ENCODE results near the gene DHRSX. TPM values are rescaled to one million over a fixed set of nuclear protein-coding genes. Genes with fewer than 3 reads are reported as not detected.
"Not testable (repeated sequence)": the region's sequence is repeated elsewhere in the genome, so short reads cannot be mapped to it uniquely, and the experiment has no call there.

DHRSX gene
- total and polyA plus RNA-seq, 3 experiments from 2014 or later, result 21.5 to 26.6 (median 25.3) TPM

GRCh38 chrX:2397229-2398063, 103.3 kb downstream of the DHRSX start:
- ChIA-PET POLR2A (no interaction called here), CTCF (no interaction called here)
- H3K36me3 Mint-ChIP-seq, result peaks cover 18 to 35% (median 34%) of the 10 kb centered on the region in 3 donors
- peaks cover 0 to 2% (median 0%) of the 10 kb centered on the region in 5 donors for H3K9me3 Mint-ChIP-seq
- Histone ChIP-seq H3K9me3 (ENCODE audit: low read length) (no peaks in the 10 kb centered on the region), H3K4me3 (ENCODE audit: low read length) (no peak overlapping the region), H3K27me3 (ENCODE audit: insufficient read depth, low read length, poor library complexity, severe bottlenecking) (no peaks in the 10 kb centered on the region), H3K27ac (ENCODE audit: low read depth, low read length) (no peak overlapping the region), H3K4me1 (ENCODE audit: insufficient read depth, low read length) (no peaks in the 10 kb centered on the region), H3K36me3 (ENCODE audit: insufficient read depth, low read length) (no peaks in the 10 kb centered on the region)
- H3K4me3 Mint-ChIP-seq, result no peak overlapping the region
- peaks cover 0 to 5% (median 0%) of the 10 kb centered on the region in 3 donors for H3K4me1 Mint-ChIP-seq
- H3K27me3 Mint-ChIP-seq, result no peaks in the 10 kb centered on the region
- no peak for DNase-seq
- H3K27ac Mint-ChIP-seq, result no peak overlapping the region

GRCh38 chrX:2395261-2395992, 105.3 kb downstream of the DHRSX start:
- CTCF ChIA-PET, result no interaction called here
- Histone ChIP-seq H3K4me1 (ENCODE audit: insufficient read depth, low read length) (no peaks in the 10 kb centered on the region), H3K27me3 (ENCODE audit: insufficient read depth, low read length, poor library complexity, severe bottlenecking) (no peaks in the 10 kb centered on the region), H3K4me3 (ENCODE audit: low read length) (no peak overlapping the region), H3K36me3 (ENCODE audit: insufficient read depth, low read length) (peaks cover 9% of the 10 kb centered on the region), H3K27ac (ENCODE audit: low read depth, low read length) (no peak overlapping the region), H3K9me3 (ENCODE audit: low read length) (peaks cover 5% of the 10 kb centered on the region)
- no peak for DNase-seq
- no peak overlapping the region for H3K4me3 Mint-ChIP-seq
- no peak overlapping the region for H3K27ac Mint-ChIP-seq
- H3K9me3 Mint-ChIP-seq, result peaks cover 0 to 11% (median 9%) of the 10 kb centered on the region in 5 donors
- H3K36me3 Mint-ChIP-seq, result peaks cover 19 to 43% (median 36%) of the 10 kb centered on the region in 3 donors
- H3K4me1 Mint-ChIP-seq, result peaks cover 0 to 5% (median 0%) of the 10 kb centered on the region in 3 donors
- POLR2A ChIA-PET, result no interaction called here
- no peaks in the 10 kb centered on the region for H3K27me3 Mint-ChIP-seq

- Mint-ChIP-seq H3K36me3 (peaks cover 17 to 47% (median 46%) of the 10 kb centered on the region in 3 donors), H3K4me3 (no peak overlapping the region)
Observed at GRCh38 chrX:2391869-2392606, 108.7 kb downstream of the DHRSX start.

GRCh38 chrX:2390754-2391153, 110.0 kb downstream of the DHRSX start:
- CTCF ChIA-PET, result no interaction called here
- POLR2A ChIA-PET, result no interaction called here
- Histone ChIP-seq H3K4me3 (ENCODE audit: low read length) (no peak overlapping the region), H3K4me1 (ENCODE audit: insufficient read depth, low read length) (no peaks in the 10 kb centered on the region), H3K27ac (ENCODE audit: low read depth, low read length) (no peak overlapping the region), H3K27me3 (ENCODE audit: insufficient read depth, low read length, poor library complexity, severe bottlenecking) (no peaks in the 10 kb centered on the region), H3K36me3 (ENCODE audit: insufficient read depth, low read length) (peaks cover 11% of the 10 kb centered on the region), H3K9me3 (ENCODE audit: low read length) (peaks cover 5% of the 10 kb centered on the region)
- H3K4me3 Mint-ChIP-seq, result no peak overlapping the region
- peaks cover 0 to 3% of the 10 kb centered on the region in 2 donors for H3K27me3 Mint-ChIP-seq
- H3K27ac Mint-ChIP-seq, result no peak overlapping the region
- peaks cover 16 to 47% (median 43%) of the 10 kb centered on the region in 3 donors for H3K36me3 Mint-ChIP-seq
- H3K4me1 Mint-ChIP-seq, result peaks cover 0 to 6% (median 0%) of the 10 kb centered on the region in 3 donors
- peaks cover 0 to 12% (median 10%) of the 10 kb centered on the region in 5 donors for H3K9me3 Mint-ChIP-seq
- DNase-seq, result no peak

More at GRCh38 chrX:2391869-2392606, 108.7 kb downstream of the DHRSX start:
- H3K27me3 ChIP-seq (ENCODE audit: insufficient read depth, low read length, poor library complexity, severe bottlenecking), result no peaks in the 10 kb centered on the region
- peaks cover 0 to 6% (median 0%) of the 10 kb centered on the region in 3 donors for H3K4me1 Mint-ChIP-seq
- peaks cover 5% of the 10 kb centered on the region for H3K9me3 ChIP-seq (ENCODE audit: low read length)
- no peak overlapping the region for H3K4me3 ChIP-seq (ENCODE audit: low read length)
- DNase-seq, result no peak
- CTCF ChIA-PET, result no interaction called here
- no peak overlapping the region for H3K27ac ChIP-seq (ENCODE audit: low read depth, low read length)
- POLR2A ChIA-PET, result no interaction called here
- peaks cover 0 to 12% (median 10%) of the 10 kb centered on the region in 5 donors for H3K9me3 Mint-ChIP-seq
- no peak overlapping the region for H3K27ac Mint-ChIP-seq
- H3K4me1 ChIP-seq (ENCODE audit: insufficient read depth, low read length), result no peaks in the 10 kb centered on the region
- peaks cover 0 to 3% of the 10 kb centered on the region in 2 donors for H3K27me3 Mint-ChIP-seq
- peaks cover 11% of the 10 kb centered on the region for H3K36me3 ChIP-seq (ENCODE audit: insufficient read depth, low read length)

- DNase-seq; H3K27me3 Mint-ChIP-seq; H3K4me3 ChIP-seq (ENCODE audit: low read length); H3K9me3 ChIP-seq (ENCODE audit: low read length); H3K27me3 ChIP-seq (ENCODE audit: insufficient read depth, low read length, poor library complexity, severe bottlenecking); H3K4me1 ChIP-seq (ENCODE audit: insufficient read depth, low read length); CTCF ChIA-PET; H3K4me3 Mint-ChIP-seq; H3K27ac Mint-ChIP-seq; H3K4me1 Mint-ChIP-seq; POLR2A ChIA-PET; H3K27ac ChIP-seq (ENCODE audit: low read depth, low read length): not testable (repeated sequence)
- Mint-ChIP-seq H3K36me3 (peaks cover 16 to 44% (median 39%) of the 10 kb centered on the region in 3 donors), H3K9me3 (peaks cover 0 to 12% (median 10%) of the 10 kb centered on the region in 5 donors)
- peaks cover 11% of the 10 kb centered on the region for H3K36me3 ChIP-seq (ENCODE audit: insufficient read depth, low read length)
Observed at GRCh38 chrX:2389731-2390130, 111.0 kb downstream of the DHRSX start.

- Histone ChIP-seq H3K4me3 (ENCODE audit: low read length) (no peak overlapping the region), H3K4me1 (ENCODE audit: insufficient read depth, low read length) (no peaks in the 10 kb centered on the region), H3K36me3 (ENCODE audit: insufficient read depth, low read length) (peaks cover 11% of the 10 kb centered on the region), H3K27ac (ENCODE audit: low read depth, low read length) (no peak overlapping the region), H3K9me3 (ENCODE audit: low read length) (peaks cover 5% of the 10 kb centered on the region), H3K27me3 (ENCODE audit: insufficient read depth, low read length, poor library complexity, severe bottlenecking) (no peaks in the 10 kb centered on the region)
- Mint-ChIP-seq H3K27ac (peak overlapping the region in 1 of 8 donors; percentile 68), H3K9me3 (peaks cover 0 to 12% (median 10%) of the 10 kb centered on the region in 5 donors), H3K27me3 (peaks cover 0 to 3% of the 10 kb centered on the region in 2 donors), H3K36me3 (peaks cover 16 to 40% (median 39%) of the 10 kb centered on the region in 3 donors), H3K4me3 (no peak overlapping the region), H3K4me1 (peaks cover 0 to 6% (median 0%) of the 10 kb centered on the region in 3 donors)
- CTCF ChIA-PET, result no interaction called here
- POLR2A ChIA-PET, result no interaction called here
- no peak for DNase-seq
Observed at GRCh38 chrX:2389324-2389723, 111.5 kb downstream of the DHRSX start.

GRCh38 chrX:2388669-2389068, 112.1 kb downstream of the DHRSX start:
- H3K27me3 Mint-ChIP-seq, result peaks cover 0 to 3% of the 10 kb centered on the region in 2 donors
- peaks cover 11% of the 10 kb centered on the region for H3K36me3 ChIP-seq (ENCODE audit: insufficient read depth, low read length)
- peaks cover 5% of the 10 kb centered on the region for H3K9me3 ChIP-seq (ENCODE audit: low read length)
- H3K36me3 Mint-ChIP-seq, result peaks cover 16 to 38% (median 34%) of the 10 kb centered on the region in 3 donors
- H3K4me1 ChIP-seq (ENCODE audit: insufficient read depth, low read length), result no peaks in the 10 kb centered on the region
- ChIA-PET CTCF (no interaction called here), POLR2A (no interaction called here)
- no peak overlapping the region for H3K27ac ChIP-seq (ENCODE audit: low read depth, low read length)
- no peak for DNase-seq
- no peaks in the 10 kb centered on the region for H3K27me3 ChIP-seq (ENCODE audit: insufficient read depth, low read length, poor library complexity, severe bottlenecking)
- H3K27ac Mint-ChIP-seq, result peak overlapping the region in 1 of 8 donors; percentile 62
- H3K4me3 Mint-ChIP-seq, result no peak overlapping the region
- peaks cover 0 to 1% (median 0%) of the 10 kb centered on the region in 3 donors for H3K4me1 Mint-ChIP-seq
- peaks cover 0 to 12% (median 10%) of the 10 kb centered on the region in 5 donors for H3K9me3 Mint-ChIP-seq
- H3K4me3 ChIP-seq (ENCODE audit: low read length), result no peak overlapping the region
